Stimulated activated CD4-positive, alpha-beta T cell treated with anti-CD3 and anti-CD28 coated beads, Interleukin-12 subunit alpha, Interleukin-12 subunit beta, amount 100 ng/mL, for 24 hours (primary cell): ENCODE results near the gene ARL6IP6.

Source experiments
- DNase-seq, 2 experiments: peaks; one replicate each; pipeline ENCODE4 v3.0.0-alpha.2; 2020; ENCODE audit warnings: low read depth in 2 of 2

Gene ARL6IP6

GRCh38 chr2:152804687-152805408 is 86.4 kb downstream of the ARL6IP6 start:
- DNase-seq: no peak

- no peak for DNase-seq
Observed at GRCh38 chr2:152811916-152812315, 93.5 kb downstream of the ARL6IP6 start.
